LNCAP (cell line): Measurements from ENCODE around the gene NFIB.

Experiments used
- TF ChIP-seq, protein P1 (sequence below): fragments of 450-650 bp; IDR thresholded peaks from 2 replicates; pipeline ENCODE4 v1.5.1; 2017; ENCODE audit warnings: mild to moderate bottlenecking

The NFIB gene

GRCh38 chr9:14245901-14246525, 67.9 kb downstream of the NFIB start:
- TF ChIP-seq, protein P1, sequence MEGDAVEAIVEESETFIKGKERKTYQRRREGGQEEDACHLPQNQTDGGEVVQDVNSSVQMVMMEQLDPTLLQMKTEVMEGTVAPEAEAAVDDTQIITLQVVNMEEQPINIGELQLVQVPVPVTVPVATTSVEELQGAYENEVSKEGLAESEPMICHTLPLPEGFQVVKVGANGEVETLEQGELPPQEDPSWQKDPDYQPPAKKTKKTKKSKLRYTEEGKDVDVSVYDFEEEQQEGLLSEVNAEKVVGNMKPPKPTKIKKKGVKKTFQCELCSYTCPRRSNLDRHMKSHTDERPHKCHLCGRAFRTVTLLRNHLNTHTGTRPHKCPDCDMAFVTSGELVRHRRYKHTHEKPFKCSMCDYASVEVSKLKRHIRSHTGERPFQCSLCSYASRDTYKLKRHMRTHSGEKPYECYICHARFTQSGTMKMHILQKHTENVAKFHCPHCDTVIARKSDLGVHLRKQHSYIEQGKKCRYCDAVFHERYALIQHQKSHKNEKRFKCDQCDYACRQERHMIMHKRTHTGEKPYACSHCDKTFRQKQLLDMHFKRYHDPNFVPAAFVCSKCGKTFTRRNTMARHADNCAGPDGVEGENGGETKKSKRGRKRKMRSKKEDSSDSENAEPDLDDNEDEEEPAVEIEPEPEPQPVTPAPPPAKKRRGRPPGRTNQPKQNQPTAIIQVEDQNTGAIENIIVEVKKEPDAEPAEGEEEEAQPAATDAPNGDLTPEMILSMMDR = no peak

GRCh38 chr9:14243514-14244042, 70.4 kb downstream of the NFIB start:
- TF ChIP-seq, protein P1 = no peak

DNA sequence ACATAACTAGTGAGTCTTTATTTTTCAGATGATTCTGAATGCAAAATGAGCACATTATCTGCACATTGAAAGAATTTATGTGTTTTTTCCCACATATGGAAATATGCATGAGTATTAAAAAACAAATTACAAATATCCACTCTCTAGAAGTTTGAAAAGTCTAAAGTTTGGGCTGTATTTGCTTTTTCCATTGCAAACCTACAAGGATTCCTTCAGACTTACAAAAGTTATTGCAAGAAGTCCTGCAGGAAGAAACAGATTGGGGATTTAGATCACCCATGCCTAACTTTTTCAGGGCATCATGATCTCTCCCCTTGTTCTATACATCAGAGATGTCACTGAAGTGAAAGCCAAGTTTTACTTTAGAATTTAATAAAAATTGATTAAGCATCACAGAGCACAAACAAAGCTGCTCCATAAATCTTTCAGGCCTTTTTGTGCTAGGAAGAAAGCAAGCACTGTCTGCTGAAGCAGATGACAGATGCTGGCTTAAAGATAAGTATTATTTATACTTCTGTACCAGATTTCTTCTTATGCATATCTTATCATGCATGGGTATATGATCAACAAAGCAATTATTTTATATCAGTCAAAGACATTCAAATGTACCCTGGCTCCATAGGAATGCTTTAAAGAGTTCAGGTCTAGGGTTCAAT, 71.7 kb downstream of the NFIB start:
- TF ChIP-seq, protein P1 = no peak

DNA sequence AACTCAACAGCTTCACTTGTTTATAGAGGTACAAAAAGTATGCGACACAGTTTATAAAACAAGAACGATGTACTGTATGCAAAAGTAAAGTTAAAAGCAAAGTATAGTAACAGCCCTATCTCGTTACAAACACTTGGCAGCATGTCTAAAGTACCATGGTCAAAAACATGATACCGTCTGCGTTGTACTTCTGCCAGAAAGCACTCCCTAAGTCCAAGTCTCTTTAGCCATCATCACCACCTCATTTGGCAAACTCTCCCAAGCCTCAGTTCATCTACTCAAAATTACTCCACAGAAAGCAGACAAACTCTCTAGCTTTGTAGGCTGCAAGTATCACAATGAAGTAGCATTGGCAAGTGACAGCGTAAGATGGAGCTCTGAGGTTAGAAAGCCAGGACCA, 73.4 kb downstream of the NFIB start:
- TF ChIP-seq, protein P1 = no peak

- TF ChIP-seq, protein P1 = no peak
Observed at GRCh38 chr9:14238518-14238917, 75.4 kb downstream of the NFIB start.

- TF ChIP-seq, protein P1 = no peak
Observed at GRCh38 chr9:14238079-14238478, 75.9 kb downstream of the NFIB start.

DNA sequence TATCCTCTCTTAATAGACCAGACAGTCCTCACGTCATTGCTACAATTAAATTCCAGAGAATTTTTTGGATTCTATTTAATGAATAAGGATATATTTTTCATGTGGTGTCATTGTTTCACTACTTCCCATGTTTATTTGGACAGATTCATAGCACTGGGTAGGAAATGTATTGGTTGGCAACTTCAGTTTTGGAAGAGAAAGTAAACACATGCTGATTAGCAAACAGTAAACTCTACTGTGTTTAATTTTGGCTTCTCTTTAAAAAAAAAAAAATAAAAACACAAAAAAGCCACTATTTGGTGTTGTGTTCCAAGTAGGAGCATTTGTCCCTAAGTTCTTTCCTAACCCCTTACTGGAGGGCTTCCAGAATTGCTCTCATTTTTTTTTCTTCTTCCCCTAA, 77.3 kb downstream of the NFIB start:
- TF ChIP-seq, protein P1 = no peak
